ENCODE measurements around the gene ACSM6.

DNA sequence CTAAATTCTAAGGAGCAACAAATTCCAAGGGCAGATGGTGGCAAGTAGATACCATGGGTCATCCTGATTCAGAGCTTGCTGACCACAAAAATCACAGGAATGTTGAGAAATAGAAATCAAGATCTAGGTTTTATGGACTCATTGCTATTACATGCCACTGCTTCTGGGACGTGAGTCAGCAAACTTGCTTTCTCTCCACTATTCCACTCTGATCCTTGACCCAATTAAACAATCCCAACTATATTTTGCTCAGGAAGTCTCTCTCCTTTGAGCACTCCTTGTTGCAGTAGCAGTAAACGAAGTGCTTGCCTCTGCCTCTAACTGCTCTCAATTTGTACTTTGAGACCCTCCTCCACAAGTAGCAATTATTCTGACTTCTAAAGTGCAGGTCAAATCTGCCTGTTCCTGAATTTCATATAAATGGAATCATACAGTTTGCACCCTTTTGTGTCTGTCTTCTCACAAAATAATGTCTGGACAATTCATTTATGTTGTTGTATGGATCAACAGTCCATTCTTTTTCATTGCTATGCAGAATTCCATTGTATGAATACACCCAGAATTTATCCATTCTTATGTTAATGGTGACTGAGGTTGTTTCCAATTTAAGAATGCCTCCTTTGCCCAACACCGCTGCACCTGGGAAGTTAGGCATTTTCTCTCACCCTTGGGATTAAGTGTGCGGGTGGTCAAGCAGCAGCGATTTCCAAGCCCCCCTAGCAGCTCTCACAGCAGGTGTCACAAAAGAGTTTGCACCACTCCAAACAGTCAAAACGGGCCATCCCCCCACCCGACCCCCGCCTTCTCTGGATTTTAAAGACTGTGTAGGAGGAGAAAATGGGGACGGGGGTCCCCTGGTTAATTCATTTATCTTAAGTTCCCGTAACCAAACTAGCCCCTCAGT is 35.9 kb downstream of the ACSM6 start:
- TF ChIP-seq POLR2A (IDR thresholded peaks at IDR 0.05) (no peak), POLR2AphosphoS5 (IDR thresholded peaks at IDR 0.05) (no peak)
- TF ChIP-seq, protein P1, sequence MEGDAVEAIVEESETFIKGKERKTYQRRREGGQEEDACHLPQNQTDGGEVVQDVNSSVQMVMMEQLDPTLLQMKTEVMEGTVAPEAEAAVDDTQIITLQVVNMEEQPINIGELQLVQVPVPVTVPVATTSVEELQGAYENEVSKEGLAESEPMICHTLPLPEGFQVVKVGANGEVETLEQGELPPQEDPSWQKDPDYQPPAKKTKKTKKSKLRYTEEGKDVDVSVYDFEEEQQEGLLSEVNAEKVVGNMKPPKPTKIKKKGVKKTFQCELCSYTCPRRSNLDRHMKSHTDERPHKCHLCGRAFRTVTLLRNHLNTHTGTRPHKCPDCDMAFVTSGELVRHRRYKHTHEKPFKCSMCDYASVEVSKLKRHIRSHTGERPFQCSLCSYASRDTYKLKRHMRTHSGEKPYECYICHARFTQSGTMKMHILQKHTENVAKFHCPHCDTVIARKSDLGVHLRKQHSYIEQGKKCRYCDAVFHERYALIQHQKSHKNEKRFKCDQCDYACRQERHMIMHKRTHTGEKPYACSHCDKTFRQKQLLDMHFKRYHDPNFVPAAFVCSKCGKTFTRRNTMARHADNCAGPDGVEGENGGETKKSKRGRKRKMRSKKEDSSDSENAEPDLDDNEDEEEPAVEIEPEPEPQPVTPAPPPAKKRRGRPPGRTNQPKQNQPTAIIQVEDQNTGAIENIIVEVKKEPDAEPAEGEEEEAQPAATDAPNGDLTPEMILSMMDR (IDR thresholded peaks at IDR 0.05), result no peak

Data from stomach (tissue), 4 donors.